Osteocyte (in vitro differentiated cells): ENCODE data around the gene AVEN. TPM values are rescaled to one million over a fixed set of nuclear protein-coding genes. Genes with fewer than 3 reads are reported as not detected.

Experiments
- DNase-seq: peaks from one replicate; pipeline ENCODE4 v3.0.0; 2021; ENCODE audit warnings: mixed read lengths; ENCODE audit not compliant: unreplicated experiment; ENCODE audit errors: extremely low spot score
- H3K27ac Mint-ChIP-seq: one replicate; pipeline ENCODE4 v1.8.0; 2021; ENCODE audit warnings: mild to moderate bottlenecking, mixed read lengths; ENCODE audit not compliant: unreplicated experiment
- H3K27me3 Mint-ChIP-seq: one replicate; pipeline ENCODE4 v1.8.0; 2021; ENCODE audit warnings: mixed read lengths; ENCODE audit not compliant: unreplicated experiment
- H3K36me3 Mint-ChIP-seq: one replicate; pipeline ENCODE4 v1.8.0; 2021; ENCODE audit warnings: mixed read lengths; ENCODE audit not compliant: unreplicated experiment
- H3K4me1 Mint-ChIP-seq: one replicate; pipeline ENCODE4 v1.8.0; 2021; ENCODE audit warnings: mixed read lengths; ENCODE audit not compliant: unreplicated experiment
- H3K4me3 Mint-ChIP-seq: one replicate; pipeline ENCODE4 v1.8.0; 2021; ENCODE audit warnings: mild to moderate bottlenecking, moderate library complexity, mixed read lengths; ENCODE audit not compliant: unreplicated experiment
- H3K9me3 Mint-ChIP-seq: one replicate; pipeline ENCODE4 v1.8.0; 2021; ENCODE audit warnings: mixed read lengths; ENCODE audit not compliant: unreplicated experiment
- total RNA-seq: library from RNA; stranded (reverse); gene quantifications from 2 replicates; pipeline ENCODE4 v1.2.1, GENCODE V29; 2021
- TF ChIP-seq, protein P1 (sequence below): fragments of 200-600 bp; sonication (generic); IDR thresholded peaks from 2 replicates; pipeline ENCODE4 v1.5.0; 2021; ENCODE audit warnings: antibody characterized with exemption, mild to moderate bottlenecking, moderate library complexity

The AVEN gene
- total RNA-seq, 1 donor from 2014 or later: 12.5 TPM

DNA sequence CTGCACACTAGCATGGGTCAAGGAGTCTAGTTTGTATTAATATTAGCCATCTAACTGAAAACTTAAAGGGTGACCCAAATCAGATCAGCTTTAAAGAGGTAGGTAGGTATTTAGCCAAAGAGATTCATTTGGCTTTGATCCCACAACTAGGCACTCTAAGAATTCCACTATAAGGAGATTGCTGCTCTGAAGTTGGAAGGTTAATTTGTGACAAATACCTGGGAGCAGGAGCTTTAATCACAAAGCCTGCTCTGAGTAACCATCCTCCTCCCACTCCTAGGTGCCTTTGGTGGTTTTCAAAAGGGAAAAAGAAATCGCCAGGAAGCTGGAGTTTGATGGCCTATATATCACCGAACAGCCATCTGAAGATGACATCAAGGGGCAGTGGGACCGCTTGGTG, 191.0 kb downstream of the AVEN start:
- Mint-ChIP-seq H3K27me3 (no peaks in the 10 kb centered on the region), H3K9me3 (no peaks in the 10 kb centered on the region), H3K4me3 (no peak overlapping the region), H3K36me3 (no peaks in the 10 kb centered on the region), H3K27ac (no peak overlapping the region), H3K4me1 (peaks cover 6% of the 10 kb centered on the region)
- DNase-seq: no peak
- TF ChIP-seq, protein P1, sequence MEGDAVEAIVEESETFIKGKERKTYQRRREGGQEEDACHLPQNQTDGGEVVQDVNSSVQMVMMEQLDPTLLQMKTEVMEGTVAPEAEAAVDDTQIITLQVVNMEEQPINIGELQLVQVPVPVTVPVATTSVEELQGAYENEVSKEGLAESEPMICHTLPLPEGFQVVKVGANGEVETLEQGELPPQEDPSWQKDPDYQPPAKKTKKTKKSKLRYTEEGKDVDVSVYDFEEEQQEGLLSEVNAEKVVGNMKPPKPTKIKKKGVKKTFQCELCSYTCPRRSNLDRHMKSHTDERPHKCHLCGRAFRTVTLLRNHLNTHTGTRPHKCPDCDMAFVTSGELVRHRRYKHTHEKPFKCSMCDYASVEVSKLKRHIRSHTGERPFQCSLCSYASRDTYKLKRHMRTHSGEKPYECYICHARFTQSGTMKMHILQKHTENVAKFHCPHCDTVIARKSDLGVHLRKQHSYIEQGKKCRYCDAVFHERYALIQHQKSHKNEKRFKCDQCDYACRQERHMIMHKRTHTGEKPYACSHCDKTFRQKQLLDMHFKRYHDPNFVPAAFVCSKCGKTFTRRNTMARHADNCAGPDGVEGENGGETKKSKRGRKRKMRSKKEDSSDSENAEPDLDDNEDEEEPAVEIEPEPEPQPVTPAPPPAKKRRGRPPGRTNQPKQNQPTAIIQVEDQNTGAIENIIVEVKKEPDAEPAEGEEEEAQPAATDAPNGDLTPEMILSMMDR: no peak

- no peaks in the 10 kb centered on the region for H3K9me3 Mint-ChIP-seq
- TF ChIP-seq, protein P1: no peak
- no peaks in the 10 kb centered on the region for H3K27me3 Mint-ChIP-seq
- no peak overlapping the region for H3K27ac Mint-ChIP-seq
- no peaks in the 10 kb centered on the region for H3K4me1 Mint-ChIP-seq
- H3K36me3 Mint-ChIP-seq: no peaks in the 10 kb centered on the region
- no peak overlapping the region for H3K4me3 Mint-ChIP-seq
- no peak for DNase-seq
Measured at GRCh38 chr15:33846862-33847261, 192.1 kb downstream of the AVEN start.

DNA sequence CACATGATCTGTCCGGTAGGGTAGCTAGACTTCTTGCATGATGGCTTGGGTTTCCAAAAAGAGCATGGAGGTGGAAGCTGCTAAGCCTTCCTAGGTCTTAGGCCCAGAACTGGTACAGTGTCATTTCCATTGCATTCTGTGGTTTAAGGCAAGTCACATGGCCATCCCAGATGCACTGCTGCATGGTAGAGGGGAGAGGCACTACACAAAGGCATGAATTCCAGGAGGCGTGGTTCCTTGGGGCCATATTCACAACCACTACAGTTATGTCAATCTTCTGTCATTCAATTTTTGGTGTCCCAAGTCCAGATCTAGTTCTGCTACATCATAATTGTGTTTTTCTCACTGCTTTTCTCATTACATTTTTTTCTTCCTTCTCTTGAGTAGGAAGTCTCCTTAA, 192.9 kb downstream of the AVEN start:
- no peaks in the 10 kb centered on the region for H3K4me1 Mint-ChIP-seq
- no peak overlapping the region for H3K4me3 Mint-ChIP-seq
- no peak for DNase-seq
- TF ChIP-seq, protein P1: no peak
- H3K9me3 Mint-ChIP-seq: no peaks in the 10 kb centered on the region
- no peak overlapping the region for H3K27ac Mint-ChIP-seq
- H3K36me3 Mint-ChIP-seq: no peaks in the 10 kb centered on the region
- no peaks in the 10 kb centered on the region for H3K27me3 Mint-ChIP-seq

- H3K27ac Mint-ChIP-seq: no peak overlapping the region
Measured at GRCh38 chr15:33844597-33844996, 194.4 kb downstream of the AVEN start.

DNA sequence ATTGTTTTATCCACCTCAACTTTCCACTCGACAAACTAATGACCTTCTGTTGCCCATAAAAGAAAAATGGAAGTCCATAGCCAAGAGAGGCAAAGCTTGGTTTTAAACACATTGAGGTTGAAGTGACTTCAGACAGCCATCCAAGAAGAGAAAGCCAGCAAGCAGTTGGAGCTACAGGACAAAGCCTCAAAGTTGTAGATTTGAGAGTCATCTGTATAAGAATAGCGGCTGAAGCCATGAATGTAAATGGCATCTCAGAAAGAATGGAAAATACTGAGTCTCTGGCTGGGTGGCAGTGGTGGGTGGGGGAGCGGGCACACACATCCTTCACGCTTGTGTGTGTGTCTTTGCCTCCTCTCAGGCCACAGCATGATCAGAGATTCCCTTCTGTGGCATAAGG, 194.8 kb downstream of the AVEN start:
- no peak overlapping the region for H3K4me3 Mint-ChIP-seq
- no peak for DNase-seq
- TF ChIP-seq, protein P1: no peak
- H3K4me1 Mint-ChIP-seq: no peaks in the 10 kb centered on the region
- peaks cover 5% of the 10 kb centered on the region for H3K9me3 Mint-ChIP-seq
- H3K27me3 Mint-ChIP-seq: peaks cover 2% of the 10 kb centered on the region
- no peak overlapping the region for H3K27ac Mint-ChIP-seq
- no peaks in the 10 kb centered on the region for H3K36me3 Mint-ChIP-seq

More at GRCh38 chr15:33844597-33844996, 194.4 kb downstream of the AVEN start:
- TF ChIP-seq, protein P1: no peak
- Mint-ChIP-seq H3K4me3 (no peak overlapping the region), H3K36me3 (no peaks in the 10 kb centered on the region), H3K4me1 (no peaks in the 10 kb centered on the region), H3K27me3 (peaks cover 2% of the 10 kb centered on the region), H3K9me3 (peaks cover 5% of the 10 kb centered on the region)
- DNase-seq: no peak
